ENCODE data around the gene RPS15. TPM values are rescaled to one million over a fixed set of nuclear protein-coding genes. Genes with fewer than 3 reads are reported as not detected.

Gene RPS15
- polyA plus RNA-seq, 2 donors: 2,888 to 3,260 TPM

GRCh38 chr19:1459479-1459878, 21.3 kb downstream of the RPS15 start:
- H3K4me3 ChIP-seq (ENCODE audit: low read depth in 1 of 2, low read length in 2 of 2): no peak overlapping the region
- peaks cover 0 to 19% of the 10 kb centered on the region in 2 donors for H3K4me1 ChIP-seq (ENCODE audit: control insufficient read depth in 2 of 2, insufficient read depth in 2 of 2, low read length in 1 of 2)
- H3K27me3 ChIP-seq (ENCODE audit: control insufficient read depth in 1 of 2, insufficient read depth in 2 of 2, low read length in 2 of 2): peaks cover 0 to 15% of the 10 kb centered on the region in 2 donors
- 76% methylated on average over 9 of the region's 9 CpGs for WGBS, 2 donors
- H3K9me3 ChIP-seq (ENCODE audit: control insufficient read depth in 2 of 2, insufficient read depth in 1 of 2, low read depth in 1 of 2, low read length in 1 of 2): peaks cover 0 to 5% of the 10 kb centered on the region in 2 donors
- H3K36me3 ChIP-seq (ENCODE audit: control insufficient read depth in 2 of 2, insufficient read depth in 2 of 2, low read length in 1 of 2): no peaks in the 10 kb centered on the region
- no peak overlapping the region for H3K27ac ChIP-seq (ENCODE audit: low read depth in 2 of 2, low read length in 1 of 2)

- 93 to 94% methylated on average over 33 to 36 of the region's 36 CpGs for WGBS, 2 donors
- Histone ChIP-seq H3K4me1 (ENCODE audit: control insufficient read depth in 2 of 2, insufficient read depth in 2 of 2, low read length in 1 of 2) (peaks cover under 1 to 20% of the 10 kb centered on the region in 2 donors), H3K27ac (ENCODE audit: low read depth in 2 of 2, low read length in 1 of 2) (no peak overlapping the region), H3K9me3 (ENCODE audit: control insufficient read depth in 2 of 2, insufficient read depth in 1 of 2, low read depth in 1 of 2, low read length in 1 of 2) (peaks cover 0 to 5% of the 10 kb centered on the region in 2 donors), H3K27me3 (ENCODE audit: control insufficient read depth in 1 of 2, insufficient read depth in 2 of 2, low read length in 2 of 2) (peaks cover 0 to 16% of the 10 kb centered on the region in 2 donors), H3K36me3 (ENCODE audit: control insufficient read depth in 2 of 2, insufficient read depth in 2 of 2, low read length in 1 of 2) (peaks cover 0 to under 1% of the 10 kb centered on the region in 2 donors), H3K4me3 (ENCODE audit: low read depth in 1 of 2, low read length in 2 of 2) (no peak overlapping the region)
These were observed 22.1 kb downstream of the RPS15 start for GRCh38 chr19:1460033-1460995.

- H3K4me3 ChIP-seq (ENCODE audit: low read depth in 1 of 2, low read length in 2 of 2): no peak overlapping the region
- H3K36me3 ChIP-seq (ENCODE audit: control insufficient read depth in 2 of 2, insufficient read depth in 2 of 2, low read length in 1 of 2): peaks cover 0 to 4% of the 10 kb centered on the region in 2 donors
- H3K27me3 ChIP-seq (ENCODE audit: control insufficient read depth in 1 of 2, insufficient read depth in 2 of 2, low read length in 2 of 2): peaks cover 0 to 20% of the 10 kb centered on the region in 2 donors
- WGBS, 2 donors: 93 to 95% methylated on average over 23 to 24 of the region's 24 CpGs
- peaks cover 0 to 9% of the 10 kb centered on the region in 2 donors for H3K9me3 ChIP-seq (ENCODE audit: control insufficient read depth in 2 of 2, insufficient read depth in 1 of 2, low read depth in 1 of 2, low read length in 1 of 2)
- no peak overlapping the region for H3K27ac ChIP-seq (ENCODE audit: low read depth in 2 of 2, low read length in 1 of 2)
- H3K4me1 ChIP-seq (ENCODE audit: control insufficient read depth in 2 of 2, insufficient read depth in 2 of 2, low read length in 1 of 2): peaks cover 11 to 22% of the 10 kb centered on the region in 2 donors
These were observed 23.7 kb downstream of the RPS15 start for GRCh38 chr19:1461862-1462261.

GRCh38 chr19:1465191-1466016, 27.2 kb downstream of the RPS15 start:
- Histone ChIP-seq H3K27me3 (ENCODE audit: control insufficient read depth in 1 of 2, insufficient read depth in 2 of 2, low read length in 2 of 2) (peaks cover 0 to 42% of the 10 kb centered on the region in 2 donors), H3K4me1 (ENCODE audit: control insufficient read depth in 2 of 2, insufficient read depth in 2 of 2, low read length in 1 of 2) (peaks cover 37 to 50% of the 10 kb centered on the region in 2 donors), H3K4me3 (ENCODE audit: low read depth in 1 of 2, low read length in 2 of 2) (peak overlapping the region in 1 of 2 donors; percentile 20)

DNA sequence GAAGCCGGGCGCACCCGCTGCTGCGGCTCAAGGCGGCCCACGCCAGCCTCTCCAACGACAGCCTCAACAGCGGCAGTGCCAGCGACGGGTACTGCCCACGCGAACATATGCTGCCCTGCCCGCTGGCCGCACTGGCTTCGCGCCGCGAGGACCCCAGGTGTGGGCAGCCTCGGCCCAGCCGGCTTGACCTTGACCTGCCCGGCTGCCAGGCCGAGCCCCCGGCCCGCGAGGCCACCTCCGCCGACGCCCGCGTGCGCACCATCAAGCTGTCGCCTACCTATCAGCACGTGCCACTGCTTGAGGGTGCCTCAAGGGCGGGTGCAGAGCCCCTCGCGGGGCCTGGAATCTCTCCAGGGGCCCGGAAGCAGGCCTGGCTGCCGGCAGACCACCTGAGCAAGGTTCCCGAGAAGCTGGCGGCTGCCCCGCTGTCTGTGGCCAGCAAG, 27.8 kb downstream of the RPS15 start:
- H3K36me3 ChIP-seq (ENCODE audit: control insufficient read depth in 2 of 2, insufficient read depth in 2 of 2, low read length in 1 of 2): peaks cover 0 to 4% of the 10 kb centered on the region in 2 donors
- peaks cover 0 to 10% of the 10 kb centered on the region in 2 donors for H3K9me3 ChIP-seq (ENCODE audit: control insufficient read depth in 2 of 2, insufficient read depth in 1 of 2, low read depth in 1 of 2, low read length in 1 of 2)
- no peak overlapping the region for H3K27ac ChIP-seq (ENCODE audit: low read depth in 2 of 2, low read length in 1 of 2)
- H3K27me3 ChIP-seq (ENCODE audit: control insufficient read depth in 1 of 2, insufficient read depth in 2 of 2, low read length in 2 of 2): peaks cover 0 to 46% of the 10 kb centered on the region in 2 donors
- WGBS, 2 donors: 41 to 46% methylated on average over 41 of the region's 41 CpGs
- no peak overlapping the region for H3K4me3 ChIP-seq (ENCODE audit: low read depth in 1 of 2, low read length in 2 of 2)
- peaks cover 43 to 56% of the 10 kb centered on the region in 2 donors for H3K4me1 ChIP-seq (ENCODE audit: control insufficient read depth in 2 of 2, insufficient read depth in 2 of 2, low read length in 1 of 2)

More at GRCh38 chr19:1465191-1466016, 27.2 kb downstream of the RPS15 start:
- Histone ChIP-seq H3K27ac (ENCODE audit: low read depth in 2 of 2, low read length in 1 of 2) (no peak overlapping the region), H3K9me3 (ENCODE audit: control insufficient read depth in 2 of 2, insufficient read depth in 1 of 2, low read depth in 1 of 2, low read length in 1 of 2) (peaks cover 0 to 10% of the 10 kb centered on the region in 2 donors), H3K36me3 (ENCODE audit: control insufficient read depth in 2 of 2, insufficient read depth in 2 of 2, low read length in 1 of 2) (peaks cover 0 to 4% of the 10 kb centered on the region in 2 donors)
- WGBS, 2 donors: 34 to 45% methylated on average over 46 to 83 of the region's 83 CpGs

GRCh38 chr19:1466461-1467214, 28.4 kb downstream of the RPS15 start:
- no peak overlapping the region for H3K27ac ChIP-seq (ENCODE audit: low read depth in 2 of 2, low read length in 1 of 2)
- H3K9me3 ChIP-seq (ENCODE audit: control insufficient read depth in 2 of 2, insufficient read depth in 1 of 2, low read depth in 1 of 2, low read length in 1 of 2): peaks cover 0 to 11% of the 10 kb centered on the region in 2 donors
- H3K27me3 ChIP-seq (ENCODE audit: control insufficient read depth in 1 of 2, insufficient read depth in 2 of 2, low read length in 2 of 2): peaks cover 0 to 47% of the 10 kb centered on the region in 2 donors
- 24 to 29% methylated on average over 70 of the region's 70 CpGs for WGBS, 2 donors
- H3K4me3 ChIP-seq (ENCODE audit: low read depth in 1 of 2, low read length in 2 of 2): no peak overlapping the region
- peaks cover 0 to 4% of the 10 kb centered on the region in 2 donors for H3K36me3 ChIP-seq (ENCODE audit: control insufficient read depth in 2 of 2, insufficient read depth in 2 of 2, low read length in 1 of 2)
- H3K4me1 ChIP-seq (ENCODE audit: control insufficient read depth in 2 of 2, insufficient read depth in 2 of 2, low read length in 1 of 2): peaks cover 43 to 62% of the 10 kb centered on the region in 2 donors

DNA sequence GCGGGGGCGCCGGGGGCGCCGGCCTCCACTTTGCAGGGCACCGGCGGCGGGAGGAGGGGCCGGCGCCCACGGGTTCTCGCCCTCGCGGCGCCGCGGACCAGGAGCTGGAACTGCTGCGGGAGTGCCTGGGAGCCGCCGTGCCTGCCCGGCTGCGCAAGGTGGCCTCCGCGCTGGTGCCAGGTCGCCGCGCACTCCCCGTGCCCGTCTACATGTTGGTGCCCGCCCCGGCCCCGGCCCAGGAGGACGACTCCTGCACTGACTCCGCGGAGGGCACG, 29.0 kb downstream of the RPS15 start:
- Histone ChIP-seq H3K27me3 (ENCODE audit: control insufficient read depth in 1 of 2, insufficient read depth in 2 of 2, low read length in 2 of 2) (peaks cover 0 to 50% of the 10 kb centered on the region in 2 donors), H3K27ac (ENCODE audit: low read depth in 2 of 2, low read length in 1 of 2) (no peak overlapping the region), H3K9me3 (ENCODE audit: control insufficient read depth in 2 of 2, insufficient read depth in 1 of 2, low read depth in 1 of 2, low read length in 1 of 2) (peaks cover 0 to 14% of the 10 kb centered on the region in 2 donors), H3K4me3 (ENCODE audit: low read depth in 1 of 2, low read length in 2 of 2) (peak overlapping the region in 1 of 2 donors; percentile 9), H3K36me3 (ENCODE audit: control insufficient read depth in 2 of 2, insufficient read depth in 2 of 2, low read length in 1 of 2) (peaks cover 0 to 4% of the 10 kb centered on the region in 2 donors), H3K4me1 (ENCODE audit: control insufficient read depth in 2 of 2, insufficient read depth in 2 of 2, low read length in 1 of 2) (peaks cover 43 to 66% of the 10 kb centered on the region in 2 donors)
- WGBS, 2 donors: 2 to 6% methylated on average over 13 to 36 of the region's 36 CpGs

DNA sequence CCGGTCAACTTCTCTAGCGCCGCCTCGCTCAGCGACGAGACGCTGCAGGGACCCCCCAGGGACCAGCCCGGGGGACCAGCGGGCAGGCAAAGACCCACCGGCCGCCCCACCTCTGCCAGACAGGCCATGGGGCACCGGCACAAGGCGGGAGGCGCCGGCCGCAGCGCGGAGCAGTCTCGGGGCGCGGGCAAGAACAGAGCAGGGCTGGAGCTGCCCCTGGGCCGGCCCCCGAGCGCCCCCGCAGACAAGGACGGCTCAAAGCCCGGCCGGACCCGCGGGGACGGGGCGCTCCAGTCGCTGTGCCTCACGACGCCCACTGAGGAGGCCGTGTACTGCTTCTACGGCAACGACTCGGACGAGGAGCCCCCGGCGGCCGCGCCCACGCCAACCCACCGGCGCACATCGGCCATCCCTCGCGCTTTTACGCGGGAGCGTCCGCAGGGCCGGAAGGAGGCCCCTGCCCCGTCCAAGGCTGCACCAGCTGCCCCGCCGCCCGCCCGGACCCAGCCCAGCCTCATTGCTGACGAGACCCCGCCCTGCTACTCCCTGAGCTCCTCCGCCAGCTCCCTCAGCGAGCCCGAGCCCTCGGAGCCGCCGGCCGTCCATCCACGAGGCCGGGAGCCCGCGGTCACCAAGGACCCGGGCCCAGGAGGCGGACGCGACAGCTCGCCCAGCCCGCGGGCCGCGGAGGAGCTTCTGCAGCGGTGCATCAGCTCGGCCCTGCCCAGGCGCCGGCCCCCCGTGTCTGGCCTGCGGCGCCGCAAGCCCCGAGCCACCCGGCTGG, 29.5 kb downstream of the RPS15 start:
- Histone ChIP-seq H3K4me1 (ENCODE audit: control insufficient read depth in 2 of 2, insufficient read depth in 2 of 2, low read length in 1 of 2) (peaks cover 43 to 71% of the 10 kb centered on the region in 2 donors), H3K27me3 (ENCODE audit: control insufficient read depth in 1 of 2, insufficient read depth in 2 of 2, low read length in 2 of 2) (peaks cover 0 to 55% of the 10 kb centered on the region in 2 donors), H3K9me3 (ENCODE audit: control insufficient read depth in 2 of 2, insufficient read depth in 1 of 2, low read depth in 1 of 2, low read length in 1 of 2) (peaks cover 0 to 14% of the 10 kb centered on the region in 2 donors), H3K4me3 (ENCODE audit: low read depth in 1 of 2, low read length in 2 of 2) (peak overlapping the region in 1 of 2 donors; percentile 9), H3K27ac (ENCODE audit: low read depth in 2 of 2, low read length in 1 of 2) (no peak overlapping the region), H3K36me3 (ENCODE audit: control insufficient read depth in 2 of 2, insufficient read depth in 2 of 2, low read length in 1 of 2) (peaks cover 0 to 4% of the 10 kb centered on the region in 2 donors)
- WGBS, 2 donors: 3 to 4% methylated on average over 63 to 92 of the region's 92 CpGs

Data from esophagus (tissue), 2 donors.